Measurements from ENCODE around the gene DOCK4. TPM values are rescaled to one million over a fixed set of nuclear protein-coding genes. Genes with fewer than 3 reads are reported as not detected.

The DOCK4 gene
- total RNA-seq, 1 experiment from 2014 or later = 20.4 TPM

DNA sequence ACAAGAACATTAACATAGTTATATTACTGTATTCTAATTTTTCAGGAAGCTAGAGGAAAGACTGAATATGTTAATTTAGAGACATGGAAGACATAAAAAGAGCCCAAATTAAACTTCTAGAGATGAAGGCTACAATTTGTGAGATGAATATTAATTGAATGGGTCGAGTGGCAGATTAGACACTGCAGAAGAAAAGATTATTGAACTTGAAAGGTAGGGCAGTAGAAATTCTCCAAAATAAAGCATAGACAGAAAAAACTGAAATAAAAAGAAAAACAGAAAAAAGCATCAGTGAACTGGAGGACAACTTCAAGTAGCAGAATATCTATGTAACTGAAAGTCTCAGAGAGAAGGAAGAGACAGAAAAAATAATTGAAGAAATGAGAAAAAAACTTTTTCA lies 369.6 kb downstream of the DOCK4 start:
- no peak for TF ChIP-seq GABPB1 (CRISPR knock-in tag; IDR thresholded peaks at IDR 0.05)
- TF ChIP-seq EMX1 (CRISPR knock-in tag; IDR thresholded peaks at IDR 0.05) = no peak
- no peak for TF ChIP-seq ZNF263 (CRISPR knock-in tag; IDR thresholded peaks at IDR 0.05; ENCODE audit: low read depth)
- TF ChIP-seq, protein P1, sequence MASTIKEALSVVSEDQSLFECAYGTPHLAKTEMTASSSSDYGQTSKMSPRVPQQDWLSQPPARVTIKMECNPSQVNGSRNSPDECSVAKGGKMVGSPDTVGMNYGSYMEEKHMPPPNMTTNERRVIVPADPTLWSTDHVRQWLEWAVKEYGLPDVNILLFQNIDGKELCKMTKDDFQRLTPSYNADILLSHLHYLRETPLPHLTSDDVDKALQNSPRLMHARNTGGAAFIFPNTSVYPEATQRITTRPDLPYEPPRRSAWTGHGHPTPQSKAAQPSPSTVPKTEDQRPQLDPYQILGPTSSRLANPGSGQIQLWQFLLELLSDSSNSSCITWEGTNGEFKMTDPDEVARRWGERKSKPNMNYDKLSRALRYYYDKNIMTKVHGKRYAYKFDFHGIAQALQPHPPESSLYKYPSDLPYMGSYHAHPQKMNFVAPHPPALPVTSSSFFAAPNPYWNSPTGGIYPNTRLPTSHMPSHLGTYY (CRISPR knock-in tag; IDR thresholded peaks at IDR 0.05) = no peak
- ATAC-seq = no peak
- POLR2A ChIA-PET = no interaction called here
- no peak overlapping the region for H3K27ac Mint-ChIP-seq
- CTCF ChIA-PET = interaction anchor here (1.3 to 2.5 kb wide), 2 partner anchors 19 kb away, joined by 5 to 13 read pairs; no protein-coding TSS in a partner anchor
- H3K9me3 Mint-ChIP-seq = peaks cover 8% of the 10 kb centered on the region
- no peaks in the 10 kb centered on the region for H3K27me3 Mint-ChIP-seq (ENCODE audit: low read depth)
- H3K36me3 Mint-ChIP-seq = no peaks in the 10 kb centered on the region; the same call in 1 of the 2 replicates
- H3K4me3 Mint-ChIP-seq = no peak overlapping the region
- H3K4me1 Mint-ChIP-seq = peaks cover 3% of the 10 kb centered on the region; the same call in 1 of the 2 replicates
- DNase-seq (ENCODE audit: low spot score) = no peak

DNA sequence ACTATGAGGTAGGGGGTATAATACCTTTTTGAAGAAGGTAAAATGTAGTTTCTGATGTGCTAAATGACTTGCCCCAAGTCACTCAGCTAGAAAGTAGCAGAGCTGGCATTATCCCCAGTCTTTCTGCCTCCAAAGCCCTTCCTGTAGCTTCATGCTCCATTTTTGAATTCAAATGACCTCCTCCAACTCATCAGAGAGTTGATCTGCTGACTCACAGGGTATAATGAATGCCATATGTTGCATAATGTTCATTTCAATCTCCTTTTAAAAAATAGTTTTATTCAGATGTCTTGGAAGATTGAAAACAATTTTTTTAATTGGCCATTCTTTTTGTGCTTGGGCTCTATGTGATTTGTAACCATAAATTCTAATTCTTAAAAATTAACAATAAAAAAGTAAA lies 371.1 kb downstream of the DOCK4 start:
- no peak for TF ChIP-seq TP53 (CRISPR knock-in tag; IDR thresholded peaks at IDR 0.05)
- no peak for TF ChIP-seq SMAD4 (CRISPR knock-in tag; IDR thresholded peaks at IDR 0.05)
- TF ChIP-seq CBFB (CRISPR knock-in tag; IDR thresholded peaks at IDR 0.05; ENCODE audit: low read depth) = no peak
- no peak for TF ChIP-seq GABPB1 (CRISPR knock-in tag; IDR thresholded peaks at IDR 0.05)
- no peak for TF ChIP-seq HMGA2 (CRISPR knock-in tag; IDR thresholded peaks at IDR 0.05)
- no peaks in the 10 kb centered on the region for H3K27me3 Mint-ChIP-seq (ENCODE audit: low read depth)
- H3K9me3 Mint-ChIP-seq = peaks cover 8% of the 10 kb centered on the region
- no peaks in the 10 kb centered on the region; the same call in 1 of the 2 replicates for H3K36me3 Mint-ChIP-seq
- DNase-seq (ENCODE audit: low spot score) = no peak
- peaks cover 3% of the 10 kb centered on the region; the same call in 1 of the 2 replicates for H3K4me1 Mint-ChIP-seq
- H3K27ac Mint-ChIP-seq = no peak overlapping the region
- CTCF ChIA-PET = interaction anchor here (0.6 to 1.6 kb wide), 3 partner anchors 18 to 72 kb away, joined by 3 to 4 read pairs (median 3); no protein-coding TSS in a partner anchor
- POLR2A ChIA-PET = interaction anchor here (0.7 kb wide), 1 partner anchor 15 kb away, joined by 3 read pairs; no protein-coding TSS in a partner anchor
- no peak for ATAC-seq
- no peak overlapping the region for H3K4me3 Mint-ChIP-seq

DNA sequence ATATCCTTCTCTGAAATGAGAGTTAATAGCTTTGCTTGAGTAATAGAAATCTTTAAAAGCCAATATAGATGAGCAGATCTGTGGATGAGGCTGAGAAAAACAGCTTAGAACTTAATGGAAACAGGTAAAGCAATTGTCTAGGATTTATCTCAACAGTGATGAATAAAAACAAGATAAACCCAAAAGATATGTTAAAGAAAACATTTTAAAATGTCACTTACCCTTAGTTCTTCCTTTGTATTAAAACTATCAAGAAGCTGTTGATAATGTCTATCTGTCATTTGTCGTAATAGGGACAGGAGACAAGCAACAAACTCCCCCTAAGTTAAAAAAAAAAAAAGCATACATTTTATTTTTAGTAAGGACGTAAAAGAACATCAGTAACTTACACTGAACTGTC lies 371.8 kb downstream of the DOCK4 start:
- H3K36me3 Mint-ChIP-seq = no peaks in the 10 kb centered on the region; the same call in 1 of the 2 replicates
- DNase-seq (ENCODE audit: low spot score) (no peak), ATAC-seq (no peak)
- CTCF ChIA-PET = interaction anchor here (0.6 to 1.6 kb wide), 2 partner anchors 21 to 71 kb away, joined by 3 to 4 read pairs; no protein-coding TSS in a partner anchor
- TF ChIP-seq, protein P1 (CRISPR knock-in tag; IDR thresholded peaks at IDR 0.05) = no peak
- TF ChIP-seq EMX1 (CRISPR knock-in tag; IDR thresholded peaks at IDR 0.05) = no peak
- TF ChIP-seq HMGA2 (CRISPR knock-in tag; IDR thresholded peaks at IDR 0.05) = no peak
- no peak for TF ChIP-seq GABPB1 (CRISPR knock-in tag; IDR thresholded peaks at IDR 0.05)
- TF ChIP-seq, protein P2, sequence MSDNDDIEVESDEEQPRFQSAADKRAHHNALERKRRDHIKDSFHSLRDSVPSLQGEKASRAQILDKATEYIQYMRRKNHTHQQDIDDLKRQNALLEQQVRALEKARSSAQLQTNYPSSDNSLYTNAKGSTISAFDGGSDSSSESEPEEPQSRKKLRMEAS (CRISPR knock-in tag; IDR thresholded peaks at IDR 0.05) = no peak
- no peak for TF ChIP-seq GTF2I (CRISPR knock-in tag; conservative IDR thresholded peaks at IDR 0.05)
- TF ChIP-seq GRHL2 (CRISPR knock-in tag; IDR thresholded peaks at IDR 0.05; ENCODE audit: insufficient replicate concordance, severe bottlenecking) = no peak
- TF ChIP-seq CBFB (CRISPR knock-in tag; IDR thresholded peaks at IDR 0.05; ENCODE audit: low read depth) = no peak
- no peak for TF ChIP-seq KAT7 (CRISPR knock-in tag; IDR thresholded peaks at IDR 0.05; ENCODE audit: borderline replicate concordance)
- TF ChIP-seq ATF1 (CRISPR knock-in tag; IDR thresholded peaks at IDR 0.05) = no peak
- no peak for TF ChIP-seq MYBL2 (CRISPR knock-in tag; IDR thresholded peaks at IDR 0.05)
- TF ChIP-seq, protein P3, sequence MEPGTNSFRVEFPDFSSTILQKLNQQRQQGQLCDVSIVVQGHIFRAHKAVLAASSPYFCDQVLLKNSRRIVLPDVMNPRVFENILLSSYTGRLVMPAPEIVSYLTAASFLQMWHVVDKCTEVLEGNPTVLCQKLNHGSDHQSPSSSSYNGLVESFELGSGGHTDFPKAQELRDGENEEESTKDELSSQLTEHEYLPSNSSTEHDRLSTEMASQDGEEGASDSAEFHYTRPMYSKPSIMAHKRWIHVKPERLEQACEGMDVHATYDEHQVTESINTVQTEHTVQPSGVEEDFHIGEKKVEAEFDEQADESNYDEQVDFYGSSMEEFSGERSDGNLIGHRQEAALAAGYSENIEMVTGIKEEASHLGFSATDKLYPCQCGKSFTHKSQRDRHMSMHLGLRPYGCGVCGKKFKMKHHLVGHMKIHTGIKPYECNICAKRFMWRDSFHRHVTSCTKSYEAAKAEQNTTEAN (CRISPR knock-in tag; IDR thresholded peaks at IDR 0.05) = no peak
- TF ChIP-seq NR1H2 (CRISPR knock-in tag; IDR thresholded peaks at IDR 0.05) = no peak
- TF ChIP-seq ESRRA (CRISPR knock-in tag; IDR thresholded peaks at IDR 0.05; ENCODE audit: borderline replicate concordance) = no peak
- TF ChIP-seq, protein P4, sequence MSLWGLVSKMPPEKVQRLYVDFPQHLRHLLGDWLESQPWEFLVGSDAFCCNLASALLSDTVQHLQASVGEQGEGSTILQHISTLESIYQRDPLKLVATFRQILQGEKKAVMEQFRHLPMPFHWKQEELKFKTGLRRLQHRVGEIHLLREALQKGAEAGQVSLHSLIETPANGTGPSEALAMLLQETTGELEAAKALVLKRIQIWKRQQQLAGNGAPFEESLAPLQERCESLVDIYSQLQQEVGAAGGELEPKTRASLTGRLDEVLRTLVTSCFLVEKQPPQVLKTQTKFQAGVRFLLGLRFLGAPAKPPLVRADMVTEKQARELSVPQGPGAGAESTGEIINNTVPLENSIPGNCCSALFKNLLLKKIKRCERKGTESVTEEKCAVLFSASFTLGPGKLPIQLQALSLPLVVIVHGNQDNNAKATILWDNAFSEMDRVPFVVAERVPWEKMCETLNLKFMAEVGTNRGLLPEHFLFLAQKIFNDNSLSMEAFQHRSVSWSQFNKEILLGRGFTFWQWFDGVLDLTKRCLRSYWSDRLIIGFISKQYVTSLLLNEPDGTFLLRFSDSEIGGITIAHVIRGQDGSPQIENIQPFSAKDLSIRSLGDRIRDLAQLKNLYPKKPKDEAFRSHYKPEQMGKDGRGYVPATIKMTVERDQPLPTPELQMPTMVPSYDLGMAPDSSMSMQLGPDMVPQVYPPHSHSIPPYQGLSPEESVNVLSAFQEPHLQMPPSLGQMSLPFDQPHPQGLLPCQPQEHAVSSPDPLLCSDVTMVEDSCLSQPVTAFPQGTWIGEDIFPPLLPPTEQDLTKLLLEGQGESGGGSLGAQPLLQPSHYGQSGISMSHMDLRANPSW (CRISPR knock-in tag; conservative IDR thresholded peaks at IDR 0.05; ENCODE audit: low read depth) = no peak
- TF ChIP-seq NR2C2 (CRISPR knock-in tag; IDR thresholded peaks at IDR 0.05) = no peak
- TF ChIP-seq, protein P5, sequence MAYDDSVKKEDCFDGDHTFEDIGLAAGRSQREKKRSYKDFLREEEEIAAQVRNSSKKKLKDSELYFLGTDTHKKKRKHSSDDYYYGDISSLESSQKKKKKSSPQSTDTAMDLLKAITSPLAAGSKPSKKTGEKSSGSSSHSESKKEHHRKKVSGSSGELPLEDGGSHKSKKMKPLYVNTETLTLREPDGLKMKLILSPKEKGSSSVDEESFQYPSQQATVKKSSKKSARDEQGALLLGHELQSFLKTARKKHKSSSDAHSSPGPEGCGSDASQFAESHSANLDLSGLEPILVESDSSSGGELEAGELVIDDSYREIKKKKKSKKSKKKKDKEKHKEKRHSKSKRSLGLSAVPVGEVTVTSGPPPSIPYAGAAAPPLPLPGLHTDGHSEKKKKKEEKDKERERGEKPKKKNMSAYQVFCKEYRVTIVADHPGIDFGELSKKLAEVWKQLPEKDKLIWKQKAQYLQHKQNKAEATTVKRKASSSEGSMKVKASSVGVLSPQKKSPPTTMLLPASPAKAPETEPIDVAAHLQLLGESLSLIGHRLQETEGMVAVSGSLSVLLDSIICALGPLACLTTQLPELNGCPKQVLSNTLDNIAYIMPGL (CRISPR knock-in tag; IDR thresholded peaks at IDR 0.05) = no peak
- TF ChIP-seq NFATC4 (CRISPR knock-in tag; IDR thresholded peaks at IDR 0.05) = no peak
- H3K27me3 Mint-ChIP-seq (ENCODE audit: low read depth) = no peaks in the 10 kb centered on the region
- no peak overlapping the region for H3K4me3 Mint-ChIP-seq
- H3K4me1 Mint-ChIP-seq = peaks cover 3% of the 10 kb centered on the region; the same call in 1 of the 2 replicates
- H3K27ac Mint-ChIP-seq = no peak overlapping the region
- POLR2A ChIA-PET = interaction anchor here (0.7 kb wide), 1 partner anchor 15 kb away, joined by 3 read pairs; no protein-coding TSS in a partner anchor
- peaks cover 8% of the 10 kb centered on the region for H3K9me3 Mint-ChIP-seq
